Parathyroid adenoma (tissue), 2 donors: ENCODE measurements around the gene TMPRSS11D.

Experiments used
- H2AFZ ChIP-seq: fragments of 300-600 bp; sonication (generic); one replicate; pipeline ENCODE4 v1.7.0; 2017; ENCODE audit warnings: antibody characterized with exemption, mild to moderate bottlenecking
- H3K27ac ChIP-seq: fragments of 300-600 bp; sonication (generic); one replicate; pipeline ENCODE4 v1.7.0; 2017
- H3K27me3 ChIP-seq: fragments of 300-600 bp; sonication (generic); one replicate; pipeline ENCODE4 v1.7.0; 2017; ENCODE audit warnings: low read length; ENCODE audit not compliant: control insufficient read depth, insufficient read depth
- H3K36me3 ChIP-seq: fragments of 300-600 bp; sonication (generic); one replicate; pipeline ENCODE4 v1.7.0; 2017; ENCODE audit warnings: low read length; ENCODE audit not compliant: control insufficient read depth, insufficient read depth
- H3K4me1 ChIP-seq: fragments of 300-600 bp; sonication (generic); one replicate; pipeline ENCODE4 v1.7.0; 2017; ENCODE audit warnings: control low read depth
- H3K4me2 ChIP-seq: fragments of 300-600 bp; sonication (generic); one replicate; pipeline ENCODE4 v1.7.0; 2017; ENCODE audit warnings: low read length
- H3K4me3 ChIP-seq: fragments of 300-600 bp; sonication (generic); one replicate; pipeline ENCODE4 v1.7.0; 2017; ENCODE audit warnings: low read depth, low read length
- H3K79me2 ChIP-seq: fragments of 300-600 bp; sonication (generic); one replicate; pipeline ENCODE4 v1.7.0; 2017; ENCODE audit warnings: control low read depth
- H3K9ac ChIP-seq: fragments of 300-600 bp; sonication (generic); one replicate; pipeline ENCODE4 v1.7.0; 2017; ENCODE audit warnings: mild to moderate bottlenecking
- H3K9me3 ChIP-seq: fragments of 300-600 bp; sonication (generic); one replicate; pipeline ENCODE4 v1.7.0; 2017; ENCODE audit warnings: low read length; ENCODE audit not compliant: control insufficient read depth
- CTCF ChIP-seq: fragments of 300-600 bp; sonication (generic); IDR thresholded peaks from one replicate; pipeline ENCODE4 v1.7.0; 2017; ENCODE audit warnings: antibody characterized with exemption, mild to moderate bottlenecking
- donor health status: primary hyperparathyroidism.

Gene TMPRSS11D

GRCh38 chr4:67928546-67928945 is 44.7 kb upstream of the TMPRSS11D start:
- no peaks in the 10 kb centered on the region for H3K36me3 ChIP-seq
- no peaks in the 10 kb centered on the region for H3K27me3 ChIP-seq
- no peaks in the 10 kb centered on the region for H3K4me1 ChIP-seq
- no peak for TF ChIP-seq CTCF
- H2AFZ ChIP-seq, result no peak overlapping the region
- no peaks in the 10 kb centered on the region for H3K79me2 ChIP-seq
- H3K27ac ChIP-seq, result no peak overlapping the region
- no peaks in the 10 kb centered on the region for H3K9me3 ChIP-seq
- H3K4me2 ChIP-seq, result no peak overlapping the region
- no peak overlapping the region for H3K4me3 ChIP-seq
- H3K9ac ChIP-seq, result no peak overlapping the region

- Histone ChIP-seq H3K79me2 (no peaks in the 10 kb centered on the region), H3K4me2 (no peak overlapping the region), H3K4me1 (no peaks in the 10 kb centered on the region), H3K9ac (no peak overlapping the region), H3K27me3 (no peaks in the 10 kb centered on the region), H3K9me3 (no peaks in the 10 kb centered on the region), H3K36me3 (no peaks in the 10 kb centered on the region), H2AFZ (no peak overlapping the region), H3K4me3 (no peak overlapping the region), H3K27ac (no peak overlapping the region)
- TF ChIP-seq CTCF, result no peak
Observed at GRCh38 chr4:67927251-67927650, 43.4 kb upstream of the TMPRSS11D start.

DNA sequence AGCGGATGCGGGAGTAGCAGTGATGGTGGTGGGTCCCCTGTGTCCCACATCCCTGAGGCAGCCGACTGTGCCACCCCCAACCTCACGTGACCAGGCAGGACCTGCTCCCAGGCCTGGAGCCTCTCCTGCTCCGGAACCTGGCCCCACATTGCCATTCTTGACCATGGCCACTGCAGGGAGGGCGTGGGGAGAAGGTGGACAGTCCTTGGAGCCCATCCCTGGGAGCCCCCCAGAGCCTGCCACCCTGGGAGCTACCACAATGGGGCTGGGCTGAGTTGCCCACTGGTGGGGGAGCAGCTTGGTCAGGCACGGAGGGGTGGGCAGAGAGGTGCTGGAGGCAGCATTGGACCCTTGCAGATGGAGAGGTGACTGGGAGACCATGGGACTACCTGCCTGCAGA is 42.7 kb upstream of the TMPRSS11D start:
- no peak overlapping the region for H3K4me2 ChIP-seq
- H3K9me3 ChIP-seq, result no peaks in the 10 kb centered on the region
- H3K36me3 ChIP-seq, result no peaks in the 10 kb centered on the region
- H3K4me1 ChIP-seq, result no peaks in the 10 kb centered on the region
- no peak overlapping the region for H3K4me3 ChIP-seq
- H3K79me2 ChIP-seq, result no peaks in the 10 kb centered on the region
- H3K9ac ChIP-seq, result no peak overlapping the region
- H2AFZ ChIP-seq, result no peak overlapping the region
- no peak overlapping the region for H3K27ac ChIP-seq
- no peak for TF ChIP-seq CTCF
- H3K27me3 ChIP-seq, result no peaks in the 10 kb centered on the region

- no peaks in the 10 kb centered on the region for H3K79me2 ChIP-seq
- H3K9ac ChIP-seq, result no peak overlapping the region
- no peak for TF ChIP-seq CTCF
- no peaks in the 10 kb centered on the region for H3K4me1 ChIP-seq
- no peak overlapping the region for H3K27ac ChIP-seq
- H3K27me3 ChIP-seq, result no peaks in the 10 kb centered on the region
- no peaks in the 10 kb centered on the region for H3K36me3 ChIP-seq
- no peaks in the 10 kb centered on the region for H3K9me3 ChIP-seq
- H3K4me2 ChIP-seq, result no peak overlapping the region
- H3K4me3 ChIP-seq, result no peak overlapping the region
- no peak overlapping the region for H2AFZ ChIP-seq
Observed at GRCh38 chr4:67922697-67923096, 38.9 kb upstream of the TMPRSS11D start.

- H3K9ac ChIP-seq, result no peak overlapping the region
- H3K27ac ChIP-seq, result no peak overlapping the region
- no peaks in the 10 kb centered on the region for H3K27me3 ChIP-seq
- H3K36me3 ChIP-seq, result no peaks in the 10 kb centered on the region
- no peaks in the 10 kb centered on the region for H3K4me1 ChIP-seq
- no peak overlapping the region for H3K4me3 ChIP-seq
- H2AFZ ChIP-seq, result no peak overlapping the region
- no peak overlapping the region for H3K4me2 ChIP-seq
- no peaks in the 10 kb centered on the region for H3K79me2 ChIP-seq
- no peak for TF ChIP-seq CTCF
- no peaks in the 10 kb centered on the region for H3K9me3 ChIP-seq
Observed at GRCh38 chr4:67918428-67918827, 34.6 kb upstream of the TMPRSS11D start.
